Neural crest cell (in vitro differentiated cells): ENCODE measurements around the gene MFAP4. TPM values are rescaled to one million over a fixed set of nuclear protein-coding genes. Genes with fewer than 3 reads are reported as not detected.

Experiments
- DNase-seq: peaks from one replicate; pipeline ENCODE4 v3.0.0; 2021; ENCODE audit warnings: low read depth, mixed read lengths, low spot score
- H3K27ac Mint-ChIP-seq: one replicate; pipeline ENCODE4 v1.8.0; 2021; ENCODE audit warnings: mild to moderate bottlenecking, mixed read lengths; ENCODE audit not compliant: unreplicated experiment
- H3K27me3 Mint-ChIP-seq: 2 replicates; pipeline ENCODE4 v1.8.0; 2021; ENCODE audit warnings: low read depth, mild to moderate bottlenecking, mixed read lengths
- H3K36me3 Mint-ChIP-seq: 2 replicates; pipeline ENCODE4 v1.8.0; 2021; ENCODE audit warnings: low read depth, mild to moderate bottlenecking, mixed read lengths
- H3K4me1 Mint-ChIP-seq: 2 replicates; pipeline ENCODE4 v1.8.0; 2021; ENCODE audit warnings: mixed read lengths
- H3K4me3 Mint-ChIP-seq: one replicate; pipeline ENCODE4 v1.8.0; 2021; ENCODE audit warnings: mild to moderate bottlenecking, mixed read lengths
- H3K9me3 Mint-ChIP-seq: 2 replicates; pipeline ENCODE4 v1.8.0; 2021; ENCODE audit warnings: mixed read lengths
- total RNA-seq: library from RNA; stranded (reverse); gene quantifications from 2 replicates; pipeline ENCODE4 v1.2.1, GENCODE V29; 2021
- TF ChIP-seq, protein P1 (sequence below): fragments of 200-600 bp; sonication (generic); conservative IDR thresholded peaks from 2 replicates; pipeline ENCODE4 v1.5.0; 2021; ENCODE audit warnings: antibody characterized with exemption, mild to moderate bottlenecking

The MFAP4 gene
- total RNA-seq, 1 donor from 2014 or later = 0.26 TPM

GRCh38 chr17:19409066-19409465 is 22.1 kb upstream of the MFAP4 start:
- Mint-ChIP-seq H3K36me3 (no peaks in the 10 kb centered on the region), H3K27me3 (peaks cover 3% of the 10 kb centered on the region)

GRCh38 chr17:19408346-19408710 is 21.3 kb upstream of the MFAP4 start:
- Mint-ChIP-seq H3K4me1 (no peaks in the 10 kb centered on the region), H3K9me3 (peaks cover 2% of the 10 kb centered on the region), H3K36me3 (no peaks in the 10 kb centered on the region), H3K27me3 (peaks cover 3% of the 10 kb centered on the region), H3K27ac (no peak overlapping the region), H3K4me3 (no peak overlapping the region)
- DNase-seq = no peak
- TF ChIP-seq, protein P1, sequence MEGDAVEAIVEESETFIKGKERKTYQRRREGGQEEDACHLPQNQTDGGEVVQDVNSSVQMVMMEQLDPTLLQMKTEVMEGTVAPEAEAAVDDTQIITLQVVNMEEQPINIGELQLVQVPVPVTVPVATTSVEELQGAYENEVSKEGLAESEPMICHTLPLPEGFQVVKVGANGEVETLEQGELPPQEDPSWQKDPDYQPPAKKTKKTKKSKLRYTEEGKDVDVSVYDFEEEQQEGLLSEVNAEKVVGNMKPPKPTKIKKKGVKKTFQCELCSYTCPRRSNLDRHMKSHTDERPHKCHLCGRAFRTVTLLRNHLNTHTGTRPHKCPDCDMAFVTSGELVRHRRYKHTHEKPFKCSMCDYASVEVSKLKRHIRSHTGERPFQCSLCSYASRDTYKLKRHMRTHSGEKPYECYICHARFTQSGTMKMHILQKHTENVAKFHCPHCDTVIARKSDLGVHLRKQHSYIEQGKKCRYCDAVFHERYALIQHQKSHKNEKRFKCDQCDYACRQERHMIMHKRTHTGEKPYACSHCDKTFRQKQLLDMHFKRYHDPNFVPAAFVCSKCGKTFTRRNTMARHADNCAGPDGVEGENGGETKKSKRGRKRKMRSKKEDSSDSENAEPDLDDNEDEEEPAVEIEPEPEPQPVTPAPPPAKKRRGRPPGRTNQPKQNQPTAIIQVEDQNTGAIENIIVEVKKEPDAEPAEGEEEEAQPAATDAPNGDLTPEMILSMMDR = no peak

More at GRCh38 chr17:19409066-19409465, 22.1 kb upstream of the MFAP4 start:
- Mint-ChIP-seq H3K9me3 (peaks cover 2% of the 10 kb centered on the region), H3K4me1 (no peaks in the 10 kb centered on the region), H3K4me3 (no peak overlapping the region), H3K27ac (no peak overlapping the region)
- DNase-seq = no peak
- TF ChIP-seq, protein P1 = no peak

DNA sequence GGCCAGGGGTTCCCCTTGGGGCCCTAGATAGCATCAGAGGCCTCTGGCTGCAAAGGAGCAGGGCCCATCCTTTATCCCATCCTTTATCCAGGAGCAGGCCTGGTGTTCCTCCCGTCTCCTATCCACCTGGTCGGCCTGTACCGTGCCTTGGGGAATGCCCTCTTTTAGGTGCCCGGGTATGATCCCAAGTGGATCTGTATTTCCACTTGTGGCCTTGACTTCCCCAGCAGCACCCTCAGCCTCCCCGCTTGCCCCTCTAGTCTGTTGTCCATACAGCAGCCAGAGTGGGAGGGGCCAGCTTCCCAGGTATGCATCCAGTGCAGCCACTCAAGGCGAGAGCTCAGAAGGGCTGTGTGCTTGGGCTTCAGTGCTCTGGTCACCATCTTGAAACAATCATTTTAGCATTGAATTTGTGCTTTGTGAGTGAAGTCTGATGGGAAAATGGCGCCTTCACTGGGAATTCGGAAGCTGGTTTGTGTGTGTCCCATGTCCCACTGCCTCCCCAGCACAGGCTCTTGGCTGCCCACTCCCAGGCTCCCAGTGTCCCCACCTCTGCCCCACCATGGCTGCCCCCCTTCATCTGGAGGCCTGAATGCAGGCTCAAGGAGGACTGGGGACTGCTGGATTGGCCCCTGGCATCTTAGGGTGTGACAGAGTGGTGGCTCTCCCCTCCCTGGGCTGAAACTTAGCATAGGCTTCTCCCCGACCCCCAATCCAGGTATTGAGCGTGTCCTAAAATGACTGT is 20.8 kb upstream of the MFAP4 start:
- Mint-ChIP-seq H3K4me3 (no peak overlapping the region), H3K27me3 (peaks cover 3% of the 10 kb centered on the region), H3K4me1 (no peaks in the 10 kb centered on the region), H3K36me3 (no peaks in the 10 kb centered on the region), H3K9me3 (peaks cover 2% of the 10 kb centered on the region), H3K27ac (no peak overlapping the region)
- TF ChIP-seq, protein P1 = no peak
- DNase-seq = no peak

GRCh38 chr17:19405114-19405513 is 18.1 kb upstream of the MFAP4 start:
- TF ChIP-seq, protein P1 = no peak
- Mint-ChIP-seq H3K27me3 (no peaks in the 10 kb centered on the region), H3K27ac (peak overlapping the region; percentile 52)

GRCh38 chr17:19404264-19404663 is 17.3 kb upstream of the MFAP4 start:
- Mint-ChIP-seq H3K9me3 (peaks cover 2% of the 10 kb centered on the region), H3K36me3 (no peaks in the 10 kb centered on the region), H3K27ac (peak overlapping the region; percentile 87), H3K4me1 (no peaks in the 10 kb centered on the region), H3K4me3 (no peak overlapping the region), H3K27me3 (no peaks in the 10 kb centered on the region)
- TF ChIP-seq, protein P1 = no peak
- DNase-seq = no peak

More at GRCh38 chr17:19405114-19405513, 18.1 kb upstream of the MFAP4 start:
- H3K4me3 Mint-ChIP-seq = no peak overlapping the region
- H3K9me3 Mint-ChIP-seq = peaks cover 2% of the 10 kb centered on the region
- DNase-seq = no peak
- no peaks in the 10 kb centered on the region for H3K4me1 Mint-ChIP-seq
- H3K36me3 Mint-ChIP-seq = no peaks in the 10 kb centered on the region
